Chondrocyte (in vitro differentiated cells): ENCODE measurements around the gene SIRPB2. TPM values are rescaled to one million over a fixed set of nuclear protein-coding genes. Genes with fewer than 3 reads are reported as not detected.

Experiments
- DNase-seq: peaks from one replicate; pipeline ENCODE4 v3.0.0; 2021; ENCODE audit warnings: mixed read lengths, low spot score
- H3K27ac Mint-ChIP-seq: one replicate; pipeline ENCODE4 v1.8.0; 2021; ENCODE audit warnings: mild to moderate bottlenecking, moderate library complexity, mixed read lengths; ENCODE audit not compliant: unreplicated experiment
- H3K27me3 Mint-ChIP-seq: 2 replicates; pipeline ENCODE4 v1.8.0; 2021; ENCODE audit warnings: low read depth, mixed read lengths
- H3K36me3 Mint-ChIP-seq: 2 replicates; pipeline ENCODE4 v1.8.0; 2021; ENCODE audit warnings: low read depth, mixed read lengths
- H3K4me1 Mint-ChIP-seq: 2 replicates; pipeline ENCODE4 v1.8.0; 2021; ENCODE audit warnings: low read depth, mild to moderate bottlenecking, mixed read lengths
- H3K4me3 Mint-ChIP-seq: one replicate; pipeline ENCODE4 v1.8.0; 2021; ENCODE audit warnings: mild to moderate bottlenecking, moderate library complexity, mixed read lengths; ENCODE audit not compliant: unreplicated experiment
- H3K9me3 Mint-ChIP-seq: 2 replicates; pipeline ENCODE4 v1.8.0; 2021; ENCODE audit warnings: low read depth, mixed read lengths
- CTCF ChIP-seq: fragments of 200-600 bp; sonication (generic); IDR thresholded peaks from 2 replicates; pipeline ENCODE4 v1.5.0; 2021; ENCODE audit warnings: antibody characterized with exemption, mild to moderate bottlenecking, moderate library complexity
- long read RNA-seq: library from polyadenylated mRNA; stranded (forward); transcript quantifications from one replicate; pipeline ENCODE4 v2.0.0, GENCODE V29; 2021
- total RNA-seq: library from RNA; stranded (reverse); gene quantifications from 3 replicates; pipeline ENCODE4 v1.2.1, GENCODE V29; 2021

Gene SIRPB2
- not detected in 3 replicates for total RNA-seq
- long read RNA-seq = 0 reads

GRCh38 chr20:1491281-1491840, at the start of gene SIRPB2:
SIRPB2 (minus strand) TSS chr20:1491420; CDS start chr20:1491359, 61 bp downstream.
- DNase-seq = no peak
- no peaks in the 10 kb centered on the region for H3K4me1 Mint-ChIP-seq
- no peaks in the 10 kb centered on the region for H3K36me3 Mint-ChIP-seq
- H3K27ac Mint-ChIP-seq = no peak within 1 kb of the TSS
- peaks cover 53% of the 10 kb centered on the region for H3K27me3 Mint-ChIP-seq
- peaks cover 2% of the 10 kb centered on the region for H3K9me3 Mint-ChIP-seq
- no peak for TF ChIP-seq CTCF
- H3K4me3 Mint-ChIP-seq = no peak within 1 kb of the TSS

GRCh38 chr20:1539816-1540419, 48.7 kb upstream of the SIRPB2 start:
- Mint-ChIP-seq H3K4me3 (no peak overlapping the region), H3K27ac (no peak overlapping the region), H3K36me3 (no peaks in the 10 kb centered on the region), H3K9me3 (no peaks in the 10 kb centered on the region), H3K27me3 (peaks cover 40% of the 10 kb centered on the region), H3K4me1 (no peaks in the 10 kb centered on the region)
- DNase-seq = no peak
- TF ChIP-seq CTCF = no peak

- no peak for DNase-seq
- Mint-ChIP-seq H3K27ac (no peak overlapping the region), H3K4me1 (no peaks in the 10 kb centered on the region), H3K4me3 (no peak overlapping the region), H3K9me3 (no peaks in the 10 kb centered on the region), H3K36me3 (no peaks in the 10 kb centered on the region), H3K27me3 (peaks cover 31% of the 10 kb centered on the region)
- no peak for TF ChIP-seq CTCF
Measured at GRCh38 chr20:1538655-1539054, 47.4 kb upstream of the SIRPB2 start.

GRCh38 chr20:1537731-1538058, 46.5 kb upstream of the SIRPB2 start:
- H3K9me3 Mint-ChIP-seq = no peaks in the 10 kb centered on the region
- H3K27ac Mint-ChIP-seq = no peak overlapping the region
- peaks cover 24% of the 10 kb centered on the region for H3K27me3 Mint-ChIP-seq
- TF ChIP-seq CTCF = no peak
- no peaks in the 10 kb centered on the region for H3K36me3 Mint-ChIP-seq
- DNase-seq = no peak
- H3K4me1 Mint-ChIP-seq = no peaks in the 10 kb centered on the region
- no peak overlapping the region for H3K4me3 Mint-ChIP-seq

GRCh38 chr20:1536893-1537730, 45.9 kb upstream of the SIRPB2 start:
- Mint-ChIP-seq H3K9me3 (no peaks in the 10 kb centered on the region), H3K4me3 (no peak overlapping the region), H3K27ac (no peak overlapping the region), H3K4me1 (no peaks in the 10 kb centered on the region), H3K27me3 (peaks cover 20% of the 10 kb centered on the region), H3K36me3 (no peaks in the 10 kb centered on the region)
- no peak for DNase-seq
- TF ChIP-seq CTCF = no peak
